ENCODE results near the gene QSER1. TPM values are rescaled to one million over a fixed set of nuclear protein-coding genes. Genes with fewer than 3 reads are reported as not detected.

QSER1 gene
- total and polyA plus RNA-seq, 12 donors: 2.5 to 23.8 (median 19.2) TPM

DNA sequence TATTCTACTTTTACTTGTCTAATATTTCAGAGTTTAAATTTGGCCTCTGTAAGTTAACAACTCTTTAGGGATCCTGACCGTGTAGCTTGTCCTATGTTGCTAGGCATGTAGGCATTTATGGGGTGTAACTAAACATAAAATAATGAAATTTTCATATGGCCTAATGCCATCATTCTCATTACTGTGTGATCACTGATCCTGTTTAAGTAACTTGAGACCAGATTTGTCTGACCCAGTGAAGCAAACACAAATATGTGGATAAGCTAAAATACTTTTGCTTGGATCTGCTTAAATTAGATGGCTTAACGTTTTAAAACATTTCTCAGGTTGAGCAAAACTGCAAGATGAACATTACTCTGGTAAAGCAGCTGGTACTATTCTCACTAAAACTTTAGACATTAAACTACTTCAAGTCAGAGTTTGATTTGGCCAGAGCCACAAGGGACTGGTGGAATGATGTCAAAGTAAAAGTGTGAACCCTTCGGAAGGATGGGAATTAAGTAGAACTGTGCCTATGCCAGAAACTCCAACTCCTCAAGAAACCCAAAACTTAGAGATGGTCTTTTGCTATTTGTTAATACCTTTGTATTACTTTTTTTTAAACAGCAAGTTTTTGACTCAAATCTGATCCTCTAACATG, 12.5 kb downstream of the QSER1 start:
- Histone ChIP-seq H3K4me3 (no peak overlapping the region), H3K27me3 (no peaks in the 10 kb centered on the region), H3K36me3 (no peaks in the 10 kb centered on the region), H3K4me1 (peaks cover 0 to 22% (median 9%) of the 10 kb centered on the region in 9 donors), H3K27ac (no peak overlapping the region), H3K9me3 (no peaks in the 10 kb centered on the region)
- ATAC-seq (no peak), DNase-seq (no peak)
- TF ChIP-seq, protein P1, sequence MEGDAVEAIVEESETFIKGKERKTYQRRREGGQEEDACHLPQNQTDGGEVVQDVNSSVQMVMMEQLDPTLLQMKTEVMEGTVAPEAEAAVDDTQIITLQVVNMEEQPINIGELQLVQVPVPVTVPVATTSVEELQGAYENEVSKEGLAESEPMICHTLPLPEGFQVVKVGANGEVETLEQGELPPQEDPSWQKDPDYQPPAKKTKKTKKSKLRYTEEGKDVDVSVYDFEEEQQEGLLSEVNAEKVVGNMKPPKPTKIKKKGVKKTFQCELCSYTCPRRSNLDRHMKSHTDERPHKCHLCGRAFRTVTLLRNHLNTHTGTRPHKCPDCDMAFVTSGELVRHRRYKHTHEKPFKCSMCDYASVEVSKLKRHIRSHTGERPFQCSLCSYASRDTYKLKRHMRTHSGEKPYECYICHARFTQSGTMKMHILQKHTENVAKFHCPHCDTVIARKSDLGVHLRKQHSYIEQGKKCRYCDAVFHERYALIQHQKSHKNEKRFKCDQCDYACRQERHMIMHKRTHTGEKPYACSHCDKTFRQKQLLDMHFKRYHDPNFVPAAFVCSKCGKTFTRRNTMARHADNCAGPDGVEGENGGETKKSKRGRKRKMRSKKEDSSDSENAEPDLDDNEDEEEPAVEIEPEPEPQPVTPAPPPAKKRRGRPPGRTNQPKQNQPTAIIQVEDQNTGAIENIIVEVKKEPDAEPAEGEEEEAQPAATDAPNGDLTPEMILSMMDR (IDR thresholded peaks at IDR 0.05): no peak
- intact Hi-C loops (cut with DNase I): no loop called here
- WGBS, 2 donors: 48 to 56% methylated on average over 3 of the region's 3 CpGs

- H3K9me3 ChIP-seq: no peaks in the 10 kb centered on the region
- DNase-seq (no peak), ATAC-seq (no peak)
- no peak overlapping the region for H3K4me3 ChIP-seq
- no peaks in the 10 kb centered on the region for H3K36me3 ChIP-seq
- intact Hi-C loops (cut with DNase I): loop anchor here in 1 of 10 donors (1.0 kb wide), 1 partner anchor 11 kb away; no protein-coding TSS in a partner anchor
- H3K27me3 ChIP-seq: no peaks in the 10 kb centered on the region
- no peak overlapping the region for H3K27ac ChIP-seq
- peaks cover 0 to 18% (median 8%) of the 10 kb centered on the region in 9 donors for H3K4me1 ChIP-seq
- TF ChIP-seq, protein P1 (IDR thresholded peaks at IDR 0.05): no peak
- WGBS, 2 donors: 96 to 97% methylated on average over 6 of the region's 6 CpGs
Observed at GRCh38 chr11:32908619-32909018, 16.0 kb downstream of the QSER1 start.

DNA sequence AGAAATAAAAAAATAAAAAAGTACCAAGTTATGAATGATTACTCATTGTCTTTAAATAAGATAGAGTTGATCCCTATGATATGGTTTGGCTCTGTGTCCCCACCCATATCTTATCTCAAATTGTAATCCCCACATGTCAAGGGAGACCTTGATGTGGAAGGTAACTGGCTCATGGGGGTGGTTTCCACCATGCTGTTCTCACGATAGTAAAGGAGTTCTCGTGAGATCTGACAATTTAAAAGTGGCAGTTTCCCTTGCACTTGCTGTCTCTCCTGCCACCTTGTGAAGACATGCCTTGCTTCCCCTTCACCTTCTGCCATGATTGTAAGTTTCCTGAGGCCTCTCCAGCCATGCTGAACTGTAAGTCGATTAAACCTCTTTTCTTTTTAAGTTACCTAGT, 18.8 kb downstream of the QSER1 start:
- Histone ChIP-seq H3K9me3 (no peaks in the 10 kb centered on the region), H3K27me3 (no peaks in the 10 kb centered on the region), H3K4me3 (no peak overlapping the region), H3K36me3 (no peaks in the 10 kb centered on the region), H3K27ac (no peak overlapping the region), H3K4me1 (no peaks in the 10 kb centered on the region)
- DNase-seq (no peak), ATAC-seq (no peak)
- TF ChIP-seq, protein P1 (IDR thresholded peaks at IDR 0.05): no peak
- WGBS, 2 donors: 96% methylated on average over 3 of the region's 3 CpGs
- intact Hi-C loops (cut with DNase I): no loop called here

DNA sequence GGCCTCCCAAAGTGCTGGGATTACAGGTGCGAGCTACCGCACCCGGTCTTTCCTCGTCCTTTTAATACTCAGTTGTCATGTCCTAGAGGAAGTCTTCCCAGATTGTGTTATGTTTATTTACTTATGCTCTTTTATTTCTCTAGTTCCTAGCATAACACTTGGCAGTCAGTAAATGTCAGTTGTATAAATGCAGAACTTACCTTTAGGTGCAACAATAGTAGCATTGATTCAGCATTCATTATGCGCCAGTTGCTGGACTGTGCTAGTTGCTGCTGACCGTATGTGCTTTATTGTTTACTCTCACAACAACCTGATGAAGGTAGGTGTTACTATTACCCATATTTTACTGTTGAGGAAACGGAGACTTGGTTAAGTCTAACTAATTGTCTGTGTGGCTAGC, 20.8 kb downstream of the QSER1 start:
- Histone ChIP-seq H3K9me3 (no peaks in the 10 kb centered on the region), H3K4me3 (no peak overlapping the region), H3K36me3 (no peaks in the 10 kb centered on the region), H3K4me1 (peaks cover 0 to 3% (median 0%) of the 10 kb centered on the region in 9 donors), H3K27ac (no peak overlapping the region), H3K27me3 (no peaks in the 10 kb centered on the region)
- 97 to 98% methylated on average over 7 of the region's 7 CpGs for WGBS, 2 donors
- TF ChIP-seq, protein P1 (IDR thresholded peaks at IDR 0.05): no peak
- ATAC-seq (no peak), DNase-seq (no peak)
- intact Hi-C loops (cut with DNase I): no loop called here
